Lower leg skin (tissue), 3 donors: Measurements from ENCODE around the gene FILIP1L.

Experiments
- CTCF ChIP-seq, 3 donors: fragments of 450-650 bp; IDR thresholded peaks; one replicate each; pipeline ENCODE4 v1.5.1; 2016; ENCODE audit warnings: antibody characterized with exemption in 3 of 3, mild to moderate bottlenecking in 3 of 3, moderate library complexity in 2 of 3
- POLR2A ChIP-seq, 2 donors: fragments of 450-650 bp; IDR thresholded peaks; one replicate each; pipeline ENCODE4 v1.6.1; 2016 to 2017; ENCODE audit warnings: antibody characterized with exemption in 2 of 2, mild to moderate bottlenecking in 1 of 2, moderate library complexity in 1 of 2

GRCh38 chr3:100062665-100063064 lies 51.6 kb downstream of the FILIP1L start:
- TF ChIP-seq CTCF (IDR thresholded peaks at IDR 0.05) (no peak), POLR2A (IDR thresholded peaks at IDR 0.05) (no peak)
